Smooth muscle cell (in vitro differentiated cells): Measurements from ENCODE around the gene RNU6-1. TPM values are rescaled to one million over a fixed set of nuclear protein-coding genes. Genes with fewer than 3 reads are reported as not detected.

Experiments
- DNase-seq: peaks from one replicate; lab custom pipeline; 2025; ENCODE audit not compliant: unreplicated experiment; lab: John Stamatoyannopoulos, UW
- H2AFZ ChIP-seq: fragments of 200-600 bp; sonication (generic); 2 replicates; pipeline ENCODE4 v1.6.0; 2016; ENCODE audit warnings: antibody characterized with exemption, low read depth, mild to moderate bottlenecking
- H3F3A ChIP-seq: fragments of 200-600 bp; sonication (generic); 2 replicates; pipeline ENCODE4 v1.6.0; 2017; ENCODE audit warnings: antibody characterized with exemption, low read depth
- H3K27ac ChIP-seq: fragments of 200-600 bp; sonication (generic); 2 replicates; pipeline ENCODE4 v1.5.1; 2016; ENCODE audit warnings: low read depth, mild to moderate bottlenecking
- H3K27me3 ChIP-seq: fragments of 200-600 bp; sonication (generic); 2 replicates; pipeline ENCODE4 v1.6.1; 2016; ENCODE audit warnings: low read depth, mild to moderate bottlenecking
- H3K36me3 ChIP-seq: fragments of 200-600 bp; sonication (generic); 2 replicates; pipeline ENCODE4 v1.5.1; 2016; ENCODE audit warnings: low read depth
- H3K4me1 ChIP-seq: fragments of 200-600 bp; sonication (generic); 2 replicates; pipeline ENCODE4 v1.5.1; 2016; ENCODE audit warnings: low read depth
- H3K4me2 ChIP-seq: fragments of 200-600 bp; sonication (generic); 2 replicates; pipeline ENCODE4 v1.6.0; 2016; ENCODE audit warnings: mild to moderate bottlenecking
- H3K4me3 ChIP-seq: fragments of 200-600 bp; sonication (generic); 2 replicates; pipeline ENCODE4 v1.5.1; 2016; ENCODE audit warnings: mild to moderate bottlenecking
- H3K79me2 ChIP-seq: fragments of 200-600 bp; sonication (generic); 2 replicates; pipeline ENCODE4 v1.6.0; 2016; ENCODE audit warnings: low read depth, mild to moderate bottlenecking
- H3K9ac ChIP-seq: fragments of 200-600 bp; sonication (generic); 2 replicates; pipeline ENCODE4 v1.6.0; 2016; ENCODE audit warnings: low read depth
- H3K9me3 ChIP-seq: fragments of 200-600 bp; sonication (generic); replicated peaks from 2 replicates; pipeline ENCODE4 v1.5.1; 2016; ENCODE audit warnings: low read depth
- H4K20me1 ChIP-seq: fragments of 200-600 bp; sonication (generic); 2 replicates; pipeline ENCODE4 v1.6.0; 2016; ENCODE audit warnings: low read depth
- WGBS: methylation state at CpG from one replicate; pipeline ENCODE4 v1.1.7; 2016; ENCODE audit warnings: low lambda C conversion rate; 5-methylcytosine and 5-hydroxymethylcytosine counted together
- polyA plus RNA-seq: library from polyadenylated mRNA; unstranded; fragments of >200 nt; fragmentation: Nextera tagmentation; extraction: Ambion mirVana; gene quantifications from 2 replicates; pipeline ENCODE4 v1.2.1, GENCODE V29; 2016
- total RNA-seq: library from RNA; depleted of rRNA; stranded (reverse); fragments of >200 nt; gene quantifications from 2 replicates; pipeline ENCODE4 v1.2.3, GENCODE V29; 2014
- TF ChIP-seq, protein P1 (sequence below): fragments of 200-600 bp; sonication (generic); IDR thresholded peaks from 2 replicates; pipeline ENCODE4 v1.5.1; 2017; ENCODE audit warnings: borderline replicate concordance, mild to moderate bottlenecking, antibody characterized with exemption; ENCODE audit not compliant: insufficient read depth, poor library complexity, severe bottlenecking

Gene RNU6-1
- total and polyA plus RNA-seq, 2 experiments from 2014 or later, result not detected

DNA sequence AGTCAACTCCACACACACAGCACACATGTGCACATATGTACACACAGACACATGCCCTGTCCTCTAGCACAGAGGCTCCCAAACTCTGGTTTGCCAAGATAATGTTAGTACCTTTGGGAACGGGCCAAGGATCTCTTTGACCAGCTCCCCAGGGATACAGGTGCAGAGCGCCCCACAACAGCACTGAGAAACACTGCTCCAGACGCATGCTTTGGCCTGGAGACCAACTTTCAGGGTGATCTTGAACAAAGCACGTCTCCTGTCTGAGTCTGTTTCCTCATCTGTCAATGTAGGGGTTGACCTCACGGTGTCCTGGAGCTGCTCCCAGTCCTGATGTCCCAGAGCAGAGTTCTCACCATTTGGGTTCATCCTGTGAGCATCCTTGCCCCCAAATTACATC lies 30.4 kb downstream of the RNU6-1 start:
- no peak overlapping the region for H3K9ac ChIP-seq
- no peaks in the 10 kb centered on the region for H3K9me3 ChIP-seq
- peaks cover 5% of the 10 kb centered on the region for H3K4me1 ChIP-seq
- H3K4me3 ChIP-seq, result no peak overlapping the region
- no peak for DNase-seq
- H3K27ac ChIP-seq, result no peak overlapping the region
- no peaks in the 10 kb centered on the region for H4K20me1 ChIP-seq
- TF ChIP-seq, protein P1, sequence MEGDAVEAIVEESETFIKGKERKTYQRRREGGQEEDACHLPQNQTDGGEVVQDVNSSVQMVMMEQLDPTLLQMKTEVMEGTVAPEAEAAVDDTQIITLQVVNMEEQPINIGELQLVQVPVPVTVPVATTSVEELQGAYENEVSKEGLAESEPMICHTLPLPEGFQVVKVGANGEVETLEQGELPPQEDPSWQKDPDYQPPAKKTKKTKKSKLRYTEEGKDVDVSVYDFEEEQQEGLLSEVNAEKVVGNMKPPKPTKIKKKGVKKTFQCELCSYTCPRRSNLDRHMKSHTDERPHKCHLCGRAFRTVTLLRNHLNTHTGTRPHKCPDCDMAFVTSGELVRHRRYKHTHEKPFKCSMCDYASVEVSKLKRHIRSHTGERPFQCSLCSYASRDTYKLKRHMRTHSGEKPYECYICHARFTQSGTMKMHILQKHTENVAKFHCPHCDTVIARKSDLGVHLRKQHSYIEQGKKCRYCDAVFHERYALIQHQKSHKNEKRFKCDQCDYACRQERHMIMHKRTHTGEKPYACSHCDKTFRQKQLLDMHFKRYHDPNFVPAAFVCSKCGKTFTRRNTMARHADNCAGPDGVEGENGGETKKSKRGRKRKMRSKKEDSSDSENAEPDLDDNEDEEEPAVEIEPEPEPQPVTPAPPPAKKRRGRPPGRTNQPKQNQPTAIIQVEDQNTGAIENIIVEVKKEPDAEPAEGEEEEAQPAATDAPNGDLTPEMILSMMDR, result no peak
- no peak overlapping the region for H3K4me2 ChIP-seq
- no peaks in the 10 kb centered on the region for H3K36me3 ChIP-seq
- no peaks in the 10 kb centered on the region for H3F3A ChIP-seq
- WGBS, result 91% methylated on average over 5 of the region's 5 CpGs
- H3K79me2 ChIP-seq, result no peaks in the 10 kb centered on the region
- no peak overlapping the region for H2AFZ ChIP-seq
- peaks cover 5% of the 10 kb centered on the region for H3K27me3 ChIP-seq

GRCh38 chr15:67808821-67809220 lies 31.0 kb downstream of the RNU6-1 start:
- H3K9ac ChIP-seq, result no peak overlapping the region
- H3K4me1 ChIP-seq, result peaks cover 9% of the 10 kb centered on the region
- peaks cover 5% of the 10 kb centered on the region for H3K27me3 ChIP-seq
- no peak overlapping the region for H3K4me2 ChIP-seq
- H3K27ac ChIP-seq, result no peak overlapping the region
- H3K4me3 ChIP-seq, result no peak overlapping the region
- no peaks in the 10 kb centered on the region for H3K79me2 ChIP-seq
- H2AFZ ChIP-seq, result no peak overlapping the region
- DNase-seq, result no peak
- TF ChIP-seq, protein P1, result no peak
- no peaks in the 10 kb centered on the region for H4K20me1 ChIP-seq
- H3K9me3 ChIP-seq, result no peaks in the 10 kb centered on the region
- H3K36me3 ChIP-seq, result no peaks in the 10 kb centered on the region
- WGBS, result 97% methylated on average over 7 of the region's 7 CpGs
- no peaks in the 10 kb centered on the region for H3F3A ChIP-seq

GRCh38 chr15:67807836-67808235 lies 32.0 kb downstream of the RNU6-1 start:
- H3K27me3 ChIP-seq, result peaks cover 5% of the 10 kb centered on the region
- H3K4me2 ChIP-seq, result no peak overlapping the region
- H3K79me2 ChIP-seq, result no peaks in the 10 kb centered on the region
- no peak for DNase-seq
- no peak overlapping the region for H3K9ac ChIP-seq
- no peak overlapping the region for H2AFZ ChIP-seq
- no peak overlapping the region for H3K4me3 ChIP-seq
- H3K27ac ChIP-seq, result no peak overlapping the region
- H3F3A ChIP-seq, result no peaks in the 10 kb centered on the region
- no peaks in the 10 kb centered on the region for H4K20me1 ChIP-seq
- peaks cover 9% of the 10 kb centered on the region for H3K4me1 ChIP-seq
- no peaks in the 10 kb centered on the region for H3K36me3 ChIP-seq
- TF ChIP-seq, protein P1, result no peak
- H3K9me3 ChIP-seq, result no peaks in the 10 kb centered on the region
- WGBS, result 95% methylated on average over 7 of the region's 7 CpGs

DNA sequence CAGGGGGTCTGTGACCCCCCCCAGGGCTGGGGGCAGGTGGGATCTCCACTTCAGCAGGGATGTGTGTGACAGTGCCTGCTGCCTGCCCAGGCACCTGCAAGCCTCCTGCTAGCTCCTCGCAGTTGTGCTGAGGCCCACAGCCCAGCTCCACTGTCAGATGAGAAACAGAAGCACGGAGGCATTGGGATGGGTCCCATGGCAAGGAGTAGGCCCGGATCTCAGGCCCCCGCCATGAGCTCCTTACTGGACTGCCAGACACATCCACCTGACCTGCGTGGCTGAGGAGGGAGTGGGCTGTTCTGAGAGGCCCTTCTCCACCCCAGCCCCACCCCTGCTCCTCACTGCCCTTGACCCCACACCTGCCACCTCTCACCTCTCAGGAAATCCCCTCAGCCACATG lies 32.7 kb downstream of the RNU6-1 start:
- H4K20me1 ChIP-seq, result no peaks in the 10 kb centered on the region
- no peaks in the 10 kb centered on the region for H3K27me3 ChIP-seq
- H3K79me2 ChIP-seq, result no peaks in the 10 kb centered on the region
- peaks cover 9% of the 10 kb centered on the region for H3K4me1 ChIP-seq
- no peak overlapping the region for H3K27ac ChIP-seq
- no peak overlapping the region for H3K4me2 ChIP-seq
- H3K4me3 ChIP-seq, result no peak overlapping the region
- TF ChIP-seq, protein P1, result no peak
- no peak overlapping the region for H2AFZ ChIP-seq
- no peak overlapping the region for H3K9ac ChIP-seq
- no peaks in the 10 kb centered on the region for H3F3A ChIP-seq
- no peaks in the 10 kb centered on the region for H3K9me3 ChIP-seq
- DNase-seq, result no peak
- WGBS, result 96% methylated on average over 5 of the region's 5 CpGs
- H3K36me3 ChIP-seq, result no peaks in the 10 kb centered on the region
